ENCODE data around the gene QKI. TPM values are rescaled to one million over a fixed set of nuclear protein-coding genes. Genes with fewer than 3 reads are reported as not detected.
"Not testable (repeated sequence)": the region's sequence is repeated elsewhere in the genome, so short reads cannot be mapped to it uniquely, and the experiment has no call there.

The QKI gene
- total RNA-seq, 1 donor from 2014 or later: 204 TPM

GRCh38 chr6:163437466-163437865, 22.9 kb downstream of the QKI start:
- H3K4me1 Mint-ChIP-seq (ENCODE audit: low read depth, unreplicated experiment): peaks cover 28% of the 10 kb centered on the region
- peaks cover 3% of the 10 kb centered on the region for H3K36me3 Mint-ChIP-seq (ENCODE audit: low read depth, unreplicated experiment)
- Histone ChIP-seq H3K4me2 (ENCODE audit: low read length) (peak overlapping the region; percentile 47), H2AFZ (ENCODE audit: low read depth, low read length) (no peak overlapping the region), H3K9me3 (ENCODE audit: insufficient read depth, low read depth, low read length) (no peaks in the 10 kb centered on the region), H3K4me3 (ENCODE audit: insufficient read depth, low read depth, low read length) (no peak overlapping the region), H3K27me3 (ENCODE audit: insufficient read depth, low read length) (no peaks in the 10 kb centered on the region), H3K36me3 (ENCODE audit: insufficient read depth, low read length) (no peaks in the 10 kb centered on the region), H3K27ac (ENCODE audit: low read depth, low read length) (peak overlapping the region; percentile 39), H4K20me1 (ENCODE audit: insufficient read depth, low read length) (peaks cover 83% of the 10 kb centered on the region), H3K9ac (ENCODE audit: low read length) (peak overlapping the region; percentile 22), H3K4me1 (ENCODE audit: insufficient read depth, low read length) (peaks cover 16% of the 10 kb centered on the region), H3K79me2 (ENCODE audit: insufficient read depth, low read length) (peaks cover 100% of the 10 kb centered on the region)
- no peak overlapping the region for H3K4me3 Mint-ChIP-seq (ENCODE audit: unreplicated experiment)
- H3K9me3 Mint-ChIP-seq (ENCODE audit: unreplicated experiment): no peaks in the 10 kb centered on the region
- TF ChIP-seq EZH2 (IDR thresholded peaks at IDR 0.05; ENCODE audit: insufficient read depth, low read length): no peak
- no peak for TF ChIP-seq CTCF (IDR thresholded peaks at IDR 0.05; ENCODE audit: insufficient read depth, low read depth, low read length)
- FAIRE-seq (no peak), DNase-seq (ENCODE audit: low read depth) (no peak)
- no peaks in the 10 kb centered on the region for H3K27me3 Mint-ChIP-seq (ENCODE audit: low read depth, unreplicated experiment)
- no peak overlapping the region for H3K27ac Mint-ChIP-seq (ENCODE audit: unreplicated experiment)

GRCh38 chr6:163438298-163438939, 23.9 kb downstream of the QKI start:
- Histone ChIP-seq H2AFZ (ENCODE audit: low read depth, low read length) (no peak overlapping the region), H3K27ac (ENCODE audit: low read depth, low read length) (no peak overlapping the region), H3K79me2 (ENCODE audit: insufficient read depth, low read length) (peaks cover 100% of the 10 kb centered on the region), H3K27me3 (ENCODE audit: insufficient read depth, low read length) (no peaks in the 10 kb centered on the region), H3K4me1 (ENCODE audit: insufficient read depth, low read length) (peaks cover 16% of the 10 kb centered on the region), H3K4me3 (ENCODE audit: insufficient read depth, low read depth, low read length) (no peak overlapping the region), H4K20me1 (ENCODE audit: insufficient read depth, low read length) (peaks cover 85% of the 10 kb centered on the region), H3K4me2 (ENCODE audit: low read length) (no peak overlapping the region), H3K9me3 (ENCODE audit: insufficient read depth, low read depth, low read length) (no peaks in the 10 kb centered on the region), H3K36me3 (ENCODE audit: insufficient read depth, low read length) (no peaks in the 10 kb centered on the region), H3K9ac (ENCODE audit: low read length) (no peak overlapping the region)
- Mint-ChIP-seq H3K27me3 (ENCODE audit: low read depth, unreplicated experiment) (no peaks in the 10 kb centered on the region), H3K36me3 (ENCODE audit: low read depth, unreplicated experiment) (peaks cover 3% of the 10 kb centered on the region), H3K4me1 (ENCODE audit: low read depth, unreplicated experiment) (peaks cover 26% of the 10 kb centered on the region), H3K9me3 (ENCODE audit: unreplicated experiment) (no peaks in the 10 kb centered on the region), H3K27ac (ENCODE audit: unreplicated experiment) (no peak overlapping the region), H3K4me3 (ENCODE audit: unreplicated experiment) (no peak overlapping the region)
- TF ChIP-seq CTCF (IDR thresholded peaks at IDR 0.05; ENCODE audit: insufficient read depth, low read depth, low read length) (no peak), EZH2 (IDR thresholded peaks at IDR 0.05; ENCODE audit: insufficient read depth, low read length) (no peak)
- FAIRE-seq (no peak), DNase-seq (ENCODE audit: low read depth) (no peak)

GRCh38 chr6:163438940-163439335, 24.4 kb downstream of the QKI start:
- Mint-ChIP-seq H3K27ac (ENCODE audit: unreplicated experiment) (peak overlapping the region; percentile 9), H3K27me3 (ENCODE audit: low read depth, unreplicated experiment) (no peaks in the 10 kb centered on the region), H3K4me3 (ENCODE audit: unreplicated experiment) (no peak overlapping the region), H3K9me3 (ENCODE audit: unreplicated experiment) (no peaks in the 10 kb centered on the region), H3K36me3 (ENCODE audit: low read depth, unreplicated experiment) (peaks cover 3% of the 10 kb centered on the region), H3K4me1 (ENCODE audit: low read depth, unreplicated experiment) (peaks cover 27% of the 10 kb centered on the region)
- no peak overlapping the region for H2AFZ ChIP-seq (ENCODE audit: low read depth, low read length)
- no peak overlapping the region for H3K27ac ChIP-seq (ENCODE audit: low read depth, low read length)
- TF ChIP-seq EZH2 (IDR thresholded peaks at IDR 0.05; ENCODE audit: insufficient read depth, low read length): no peak
- no peak for TF ChIP-seq CTCF (IDR thresholded peaks at IDR 0.05; ENCODE audit: insufficient read depth, low read depth, low read length)
- H3K9ac ChIP-seq (ENCODE audit: low read length): no peak overlapping the region
- no peak overlapping the region for H3K4me3 ChIP-seq (ENCODE audit: insufficient read depth, low read depth, low read length)
- no peaks in the 10 kb centered on the region for H3K9me3 ChIP-seq (ENCODE audit: insufficient read depth, low read depth, low read length)
- H4K20me1 ChIP-seq (ENCODE audit: insufficient read depth, low read length): peaks cover 85% of the 10 kb centered on the region
- DNase-seq (ENCODE audit: low read depth) (no peak), FAIRE-seq (no peak)
- H3K36me3 ChIP-seq (ENCODE audit: insufficient read depth, low read length): no peaks in the 10 kb centered on the region
- H3K27me3 ChIP-seq (ENCODE audit: insufficient read depth, low read length): no peaks in the 10 kb centered on the region
- peaks cover 100% of the 10 kb centered on the region for H3K79me2 ChIP-seq (ENCODE audit: insufficient read depth, low read length)
- H3K4me1 ChIP-seq (ENCODE audit: insufficient read depth, low read length): peaks cover 19% of the 10 kb centered on the region
- H3K4me2 ChIP-seq (ENCODE audit: low read length): no peak overlapping the region

- not testable (repeated sequence) for H3K9ac ChIP-seq (ENCODE audit: low read length); H3K9me3 Mint-ChIP-seq (ENCODE audit: unreplicated experiment); H3K4me3 ChIP-seq (ENCODE audit: insufficient read depth, low read depth, low read length); H3K27me3 ChIP-seq (ENCODE audit: insufficient read depth, low read length); H3K36me3 ChIP-seq (ENCODE audit: insufficient read depth, low read length); H3K27ac ChIP-seq (ENCODE audit: low read depth, low read length); DNase-seq (ENCODE audit: low read depth); H3K27me3 Mint-ChIP-seq (ENCODE audit: low read depth, unreplicated experiment); H3K4me3 Mint-ChIP-seq (ENCODE audit: unreplicated experiment); H3K9me3 ChIP-seq (ENCODE audit: insufficient read depth, low read depth, low read length); H2AFZ ChIP-seq (ENCODE audit: low read depth, low read length); H3K27ac Mint-ChIP-seq (ENCODE audit: unreplicated experiment); FAIRE-seq; H3K36me3 Mint-ChIP-seq (ENCODE audit: low read depth, unreplicated experiment); H3K4me2 ChIP-seq (ENCODE audit: low read length)
- Histone ChIP-seq H4K20me1 (ENCODE audit: insufficient read depth, low read length) (peaks cover 86% of the 10 kb centered on the region), H3K4me1 (ENCODE audit: insufficient read depth, low read length) (peaks cover 19% of the 10 kb centered on the region), H3K79me2 (ENCODE audit: insufficient read depth, low read length) (peaks cover 100% of the 10 kb centered on the region)
- peaks cover 32% of the 10 kb centered on the region for H3K4me1 Mint-ChIP-seq (ENCODE audit: low read depth, unreplicated experiment)
These were observed 24.9 kb downstream of the QKI start for GRCh38 chr6:163439390-163439789.
